GM06990 (cell line): ENCODE measurements around the gene SLC22A1.

Experiments used
- DNase-seq: peaks from one replicate; pipeline ENCODE4 v3.0.0-alpha.2; 2011; ENCODE audit not compliant: insufficient read length; ENCODE audit errors: extremely low read depth
- H3K27me3 ChIP-seq: replicated peaks from 2 replicates; pipeline ENCODE4 v1.6.0; 2011; ENCODE audit warnings: low read length; ENCODE audit not compliant: control insufficient read depth, insufficient read depth
- H3K36me3 ChIP-seq: 2 replicates; pipeline ENCODE4 v1.5.1; 2011; ENCODE audit warnings: low read length; ENCODE audit not compliant: control insufficient read depth, insufficient read depth
- H3K4me3 ChIP-seq: replicated peaks from 2 replicates; pipeline ENCODE4 v1.5.1; 2011; ENCODE audit warnings: low read depth, mild to moderate bottlenecking, control low read depth, low read length
- CTCF ChIP-seq: IDR thresholded peaks from 2 replicates; pipeline ENCODE4 v1.5.1; 2011; ENCODE audit warnings: low read length, control low read depth, mild to moderate bottlenecking, inconsistent platforms; ENCODE audit not compliant: insufficient read depth, poor library complexity, severe bottlenecking

The SLC22A1 gene

DNA sequence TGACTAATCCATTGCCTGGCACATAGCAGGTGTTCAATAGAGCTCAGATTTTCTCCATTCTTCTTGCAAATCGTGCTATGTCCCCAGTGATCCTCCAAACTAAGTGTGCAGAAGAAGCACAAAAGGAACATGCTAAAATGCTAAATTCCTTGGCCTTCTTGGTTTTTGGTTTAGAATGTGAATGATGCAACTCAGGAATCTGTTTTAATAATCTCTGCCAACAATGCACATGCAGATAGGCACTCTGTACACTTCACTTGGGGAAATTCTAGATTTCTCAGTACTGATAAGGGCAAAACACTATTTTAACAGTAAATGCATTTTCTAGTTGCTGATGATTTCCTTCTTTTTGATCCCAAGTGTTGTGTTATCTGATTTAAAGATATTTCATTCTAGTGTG lies 35.2 kb downstream of the SLC22A1 start:
- Histone ChIP-seq H3K36me3 (no peaks in the 10 kb centered on the region), H3K4me3 (no peak overlapping the region), H3K27me3 (no peaks in the 10 kb centered on the region)
- no peak for DNase-seq
- TF ChIP-seq CTCF, result no peak

GRCh38 chr6:160160450-160160849 lies 38.8 kb downstream of the SLC22A1 start:
- Histone ChIP-seq H3K27me3 (no peaks in the 10 kb centered on the region), H3K36me3 (no peaks in the 10 kb centered on the region), H3K4me3 (no peak overlapping the region)
- DNase-seq, result no peak
- no peak for TF ChIP-seq CTCF

- DNase-seq, result no peak
- Histone ChIP-seq H3K4me3 (no peak overlapping the region), H3K27me3 (no peaks in the 10 kb centered on the region), H3K36me3 (no peaks in the 10 kb centered on the region)
- TF ChIP-seq CTCF, result no peak
Observed at GRCh38 chr6:160160929-160161646, 39.5 kb downstream of the SLC22A1 start.

GRCh38 chr6:160161647-160161986 lies 40.0 kb downstream of the SLC22A1 start:
- no peaks in the 10 kb centered on the region for H3K36me3 ChIP-seq
- no peak overlapping the region for H3K4me3 ChIP-seq
- no peak for TF ChIP-seq CTCF
- H3K27me3 ChIP-seq, result no peaks in the 10 kb centered on the region
- no peak for DNase-seq

DNA sequence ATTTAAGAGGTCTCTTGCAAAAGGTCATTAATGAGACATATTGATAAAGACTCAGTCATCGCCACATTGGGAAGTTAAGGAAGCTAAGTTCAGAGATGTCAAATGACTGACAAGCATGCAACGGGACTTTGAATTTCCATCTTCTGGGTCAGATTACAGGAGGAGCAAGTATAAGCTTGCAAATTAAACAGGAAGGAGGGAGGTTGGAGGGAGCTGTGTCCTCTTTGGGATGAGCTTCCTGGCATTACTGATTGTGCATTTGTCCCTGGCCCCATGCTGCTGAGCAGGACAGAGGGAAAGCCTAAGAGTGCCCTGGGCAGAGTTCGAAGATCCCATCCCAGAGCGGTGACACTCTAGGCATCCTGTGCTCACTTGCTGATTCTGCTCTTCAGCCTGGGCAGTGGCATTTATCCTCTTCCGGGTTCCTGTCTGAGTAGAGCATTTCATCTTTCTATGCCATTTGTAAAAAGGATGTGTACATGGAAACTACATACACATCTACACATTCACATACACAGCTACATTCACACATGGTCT lies 40.5 kb downstream of the SLC22A1 start:
- Histone ChIP-seq H3K27me3 (no peaks in the 10 kb centered on the region), H3K4me3 (no peak overlapping the region)

More for the DNA sequence above, 40.5 kb downstream of the SLC22A1 start:
- no peak for TF ChIP-seq CTCF
- no peaks in the 10 kb centered on the region for H3K36me3 ChIP-seq
- no peak for DNase-seq
